Esophagus mucosa (tissue), 1 donor: ENCODE results near the gene DDO. TPM values are rescaled to one million over a fixed set of nuclear protein-coding genes. Genes with fewer than 3 reads are reported as not detected.

Source experiments
- total RNA-seq: library from RNA; stranded (reverse); gene quantifications from one replicate; pipeline ENCODE4 v1.2.4, GENCODE V29; 2023
- donor health status: DM: yes; HTN: yes; CAD: no.

The DDO gene
- total RNA-seq, 1 donor from 2014 or later: 0.08 TPM

Other genes with a start within 250 kb of the DDO start
- gene WASF1, start 235.9 kb downstream of the DDO start, total RNA-seq: 6.0 TPM
- 14.7 TPM for gene CDC40, start 235.1 kb downstream of the DDO start, total RNA-seq
- gene METTL24, start 57.2 kb downstream of the DDO start, total RNA-seq: not detected
- gene SLC22A16, start 61.0 kb upstream of the DDO start, total RNA-seq: not detected